Ishikawa (cell line): Measurements from ENCODE around the gene ADSL.

Experiments
- CEBPB ChIP-seq: IDR thresholded peaks from 2 replicates; pipeline ENCODE4 v1.6.1; 2012
- CREB1 ChIP-seq: IDR thresholded peaks from 2 replicates; pipeline ENCODE4 v1.6.1; 2012; ENCODE audit warnings: low read depth
- EGR1 ChIP-seq: IDR thresholded peaks from 2 replicates; pipeline ENCODE4 v1.6.1; 2012
- EP300 ChIP-seq: IDR thresholded peaks from 2 replicates; pipeline ENCODE4 v1.6.1; 2012; ENCODE audit warnings: borderline replicate concordance
- FOXM1 ChIP-seq: IDR thresholded peaks from 2 replicates; pipeline ENCODE4 v1.6.1; 2012; ENCODE audit warnings: low read depth, borderline replicate concordance
- MAX ChIP-seq: IDR thresholded peaks from 2 replicates; pipeline ENCODE4 v1.6.1; 2012
- NFIC ChIP-seq: IDR thresholded peaks from 2 replicates; pipeline ENCODE4 v1.6.1; 2012
- RAD21 ChIP-seq: IDR thresholded peaks from 2 replicates; pipeline ENCODE4 v1.6.1; 2012; ENCODE audit warnings: low read depth
- REST ChIP-seq: IDR thresholded peaks from 2 replicates; pipeline ENCODE4 v1.6.1; 2012; ENCODE audit warnings: low read depth, mild to moderate bottlenecking
- TAF1 ChIP-seq: IDR thresholded peaks from 2 replicates; pipeline ENCODE4 v1.6.1; 2012; ENCODE audit warnings: low read depth, mild to moderate bottlenecking
- TCF12 ChIP-seq: IDR thresholded peaks from 2 replicates; pipeline ENCODE4 v1.6.1; 2012; ENCODE audit warnings: low read depth
- TEAD4 ChIP-seq: IDR thresholded peaks from 2 replicates; pipeline ENCODE4 v1.6.1; 2012
- USF1 ChIP-seq: IDR thresholded peaks from 2 replicates; pipeline ENCODE4 v1.6.1; 2012
- YY1 ChIP-seq: IDR thresholded peaks from 2 replicates; pipeline ENCODE4 v1.6.1; 2012; ENCODE audit warnings: low read depth
- ZBTB7A ChIP-seq: IDR thresholded peaks from 2 replicates; pipeline ENCODE4 v1.6.1; 2012; ENCODE audit warnings: low read depth

The ADSL gene

GRCh38 chr22:40366068-40366467 is 19.8 kb downstream of the ADSL start:
- TF ChIP-seq EP300 (no peak), REST (no peak), FOXM1 (no peak), EGR1 (no peak), RAD21 (no peak), NFIC (no peak), USF1 (no peak), TEAD4 (no peak), CEBPB (no peak), ZBTB7A (no peak), TCF12 (no peak), TAF1 (no peak), CREB1 (no peak), YY1 (no peak), MAX (no peak)

GRCh38 chr22:40367342-40367741 is 21.0 kb downstream of the ADSL start:
- no peak for TF ChIP-seq YY1
- no peak for TF ChIP-seq ZBTB7A
- no peak for TF ChIP-seq CEBPB
- no peak for TF ChIP-seq MAX
- TF ChIP-seq EP300: no peak
- TF ChIP-seq FOXM1: no peak
- TF ChIP-seq NFIC: no peak
- no peak for TF ChIP-seq CREB1
- TF ChIP-seq RAD21: no peak
- TF ChIP-seq USF1: no peak
- no peak for TF ChIP-seq TCF12

GRCh38 chr22:40368016-40368415 is 21.7 kb downstream of the ADSL start:
- TF ChIP-seq USF1: no peak
- no peak for TF ChIP-seq TAF1
- no peak for TF ChIP-seq MAX
- TF ChIP-seq RAD21: no peak
- no peak for TF ChIP-seq CREB1
- TF ChIP-seq FOXM1: no peak
- TF ChIP-seq EGR1: no peak
- TF ChIP-seq REST: no peak
- TF ChIP-seq ZBTB7A: no peak
- no peak for TF ChIP-seq CEBPB
- no peak for TF ChIP-seq YY1
- no peak for TF ChIP-seq TCF12
- TF ChIP-seq TEAD4: no peak
- no peak for TF ChIP-seq EP300

- no peak for TF ChIP-seq MAX
- TF ChIP-seq CEBPB: no peak
- no peak for TF ChIP-seq FOXM1
- TF ChIP-seq NFIC: no peak
Measured at GRCh38 chr22:40368836-40369235, 22.5 kb downstream of the ADSL start.

- no peak for TF ChIP-seq TCF12
- TF ChIP-seq MAX: no peak
- no peak for TF ChIP-seq USF1
- TF ChIP-seq ZBTB7A: no peak
- TF ChIP-seq TAF1: no peak
- TF ChIP-seq EP300: no peak
- no peak for TF ChIP-seq CEBPB
- TF ChIP-seq YY1: no peak
- TF ChIP-seq CREB1: no peak
Measured at GRCh38 chr22:40374567-40374966, 28.3 kb downstream of the ADSL start.
